GM23338 (cell line): ENCODE results near the gene MSL1. TPM values are rescaled to one million over a fixed set of nuclear protein-coding genes. Genes with fewer than 3 reads are reported as not detected.

ENCODE experiments used
- NANOG ChIP-seq: IDR thresholded peaks from 2 replicates; pipeline ENCODE4 v1.6.1; 2016; ENCODE audit warnings: antibody characterized with exemption, borderline replicate concordance
- POLR2AphosphoS5 ChIP-seq: IDR thresholded peaks from 2 replicates; pipeline ENCODE4 v1.6.1; 2016; ENCODE audit warnings: antibody characterized with exemption, low read depth
- ZNF114 ChIP-seq: fragments of 250-450 bp; sonication (Bioruptor Pico); IDR thresholded peaks from 2 replicates; pipeline ENCODE4 v1.5.0; 2020; ENCODE audit warnings: mild to moderate bottlenecking, moderate library complexity
- polyA plus RNA-seq: library from polyadenylated mRNA; unstranded; fragments of >200 nt; fragmentation: Nextera tagmentation; extraction: Ambion mirVana; gene quantifications from 2 replicates; pipeline ENCODE4 v1.2.1, GENCODE V29; 2016
- total RNA-seq: library from RNA; depleted of rRNA; stranded (reverse); fragments of >200 nt; shearing (Covaris generic); gene quantifications from 2 replicates; pipeline ENCODE4 v1.2.3, GENCODE V29; 2014
- TF ChIP-seq, protein P1 (sequence below): fragments of 250-450 bp; sonication (Bioruptor Pico); IDR thresholded peaks from 2 replicates; pipeline ENCODE4 v1.5.0; 2020; ENCODE audit warnings: mild to moderate bottlenecking, moderate library complexity
- TF ChIP-seq, protein P2 (sequence below): IDR thresholded peaks from 2 replicates; pipeline ENCODE4 v1.6.1; 2016; ENCODE audit warnings: antibody characterized with exemption
- TF ChIP-seq, protein P3 (sequence below): IDR thresholded peaks from one replicate; pipeline ENCODE4 v1.6.1; 2018; ENCODE audit warnings: antibody characterized with exemption; ENCODE audit not compliant: unreplicated experiment

MSL1 gene
- total and polyA plus RNA-seq, 2 experiments from 2014 or later: 16.2 to 56.5 TPM

DNA sequence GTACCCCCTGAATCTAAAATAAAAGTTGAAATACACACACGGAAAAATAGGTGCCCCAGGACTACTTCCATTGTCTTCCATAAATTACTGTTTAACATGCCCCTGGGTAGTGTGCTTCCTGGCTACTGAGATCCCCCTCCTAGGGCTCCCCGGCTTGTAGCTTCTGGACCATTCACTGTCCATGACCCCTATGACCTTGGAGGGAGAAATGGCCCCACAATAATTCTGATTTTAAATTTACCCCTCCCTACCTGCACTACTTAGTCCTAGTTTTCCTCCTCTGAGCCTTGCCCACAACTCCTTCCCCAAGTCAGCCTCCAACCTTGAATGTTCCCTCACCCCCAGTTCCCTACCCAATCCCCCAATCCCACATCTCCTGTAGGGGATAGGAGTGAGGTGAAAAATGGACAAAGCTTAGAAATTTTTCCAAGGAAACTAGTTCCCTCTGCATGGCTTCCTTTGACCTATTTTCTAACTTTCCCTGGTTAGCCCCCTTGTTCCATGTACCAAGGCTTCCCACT lies 9.5 kb upstream of the MSL1 start (continued):
- TF ChIP-seq, protein P1, sequence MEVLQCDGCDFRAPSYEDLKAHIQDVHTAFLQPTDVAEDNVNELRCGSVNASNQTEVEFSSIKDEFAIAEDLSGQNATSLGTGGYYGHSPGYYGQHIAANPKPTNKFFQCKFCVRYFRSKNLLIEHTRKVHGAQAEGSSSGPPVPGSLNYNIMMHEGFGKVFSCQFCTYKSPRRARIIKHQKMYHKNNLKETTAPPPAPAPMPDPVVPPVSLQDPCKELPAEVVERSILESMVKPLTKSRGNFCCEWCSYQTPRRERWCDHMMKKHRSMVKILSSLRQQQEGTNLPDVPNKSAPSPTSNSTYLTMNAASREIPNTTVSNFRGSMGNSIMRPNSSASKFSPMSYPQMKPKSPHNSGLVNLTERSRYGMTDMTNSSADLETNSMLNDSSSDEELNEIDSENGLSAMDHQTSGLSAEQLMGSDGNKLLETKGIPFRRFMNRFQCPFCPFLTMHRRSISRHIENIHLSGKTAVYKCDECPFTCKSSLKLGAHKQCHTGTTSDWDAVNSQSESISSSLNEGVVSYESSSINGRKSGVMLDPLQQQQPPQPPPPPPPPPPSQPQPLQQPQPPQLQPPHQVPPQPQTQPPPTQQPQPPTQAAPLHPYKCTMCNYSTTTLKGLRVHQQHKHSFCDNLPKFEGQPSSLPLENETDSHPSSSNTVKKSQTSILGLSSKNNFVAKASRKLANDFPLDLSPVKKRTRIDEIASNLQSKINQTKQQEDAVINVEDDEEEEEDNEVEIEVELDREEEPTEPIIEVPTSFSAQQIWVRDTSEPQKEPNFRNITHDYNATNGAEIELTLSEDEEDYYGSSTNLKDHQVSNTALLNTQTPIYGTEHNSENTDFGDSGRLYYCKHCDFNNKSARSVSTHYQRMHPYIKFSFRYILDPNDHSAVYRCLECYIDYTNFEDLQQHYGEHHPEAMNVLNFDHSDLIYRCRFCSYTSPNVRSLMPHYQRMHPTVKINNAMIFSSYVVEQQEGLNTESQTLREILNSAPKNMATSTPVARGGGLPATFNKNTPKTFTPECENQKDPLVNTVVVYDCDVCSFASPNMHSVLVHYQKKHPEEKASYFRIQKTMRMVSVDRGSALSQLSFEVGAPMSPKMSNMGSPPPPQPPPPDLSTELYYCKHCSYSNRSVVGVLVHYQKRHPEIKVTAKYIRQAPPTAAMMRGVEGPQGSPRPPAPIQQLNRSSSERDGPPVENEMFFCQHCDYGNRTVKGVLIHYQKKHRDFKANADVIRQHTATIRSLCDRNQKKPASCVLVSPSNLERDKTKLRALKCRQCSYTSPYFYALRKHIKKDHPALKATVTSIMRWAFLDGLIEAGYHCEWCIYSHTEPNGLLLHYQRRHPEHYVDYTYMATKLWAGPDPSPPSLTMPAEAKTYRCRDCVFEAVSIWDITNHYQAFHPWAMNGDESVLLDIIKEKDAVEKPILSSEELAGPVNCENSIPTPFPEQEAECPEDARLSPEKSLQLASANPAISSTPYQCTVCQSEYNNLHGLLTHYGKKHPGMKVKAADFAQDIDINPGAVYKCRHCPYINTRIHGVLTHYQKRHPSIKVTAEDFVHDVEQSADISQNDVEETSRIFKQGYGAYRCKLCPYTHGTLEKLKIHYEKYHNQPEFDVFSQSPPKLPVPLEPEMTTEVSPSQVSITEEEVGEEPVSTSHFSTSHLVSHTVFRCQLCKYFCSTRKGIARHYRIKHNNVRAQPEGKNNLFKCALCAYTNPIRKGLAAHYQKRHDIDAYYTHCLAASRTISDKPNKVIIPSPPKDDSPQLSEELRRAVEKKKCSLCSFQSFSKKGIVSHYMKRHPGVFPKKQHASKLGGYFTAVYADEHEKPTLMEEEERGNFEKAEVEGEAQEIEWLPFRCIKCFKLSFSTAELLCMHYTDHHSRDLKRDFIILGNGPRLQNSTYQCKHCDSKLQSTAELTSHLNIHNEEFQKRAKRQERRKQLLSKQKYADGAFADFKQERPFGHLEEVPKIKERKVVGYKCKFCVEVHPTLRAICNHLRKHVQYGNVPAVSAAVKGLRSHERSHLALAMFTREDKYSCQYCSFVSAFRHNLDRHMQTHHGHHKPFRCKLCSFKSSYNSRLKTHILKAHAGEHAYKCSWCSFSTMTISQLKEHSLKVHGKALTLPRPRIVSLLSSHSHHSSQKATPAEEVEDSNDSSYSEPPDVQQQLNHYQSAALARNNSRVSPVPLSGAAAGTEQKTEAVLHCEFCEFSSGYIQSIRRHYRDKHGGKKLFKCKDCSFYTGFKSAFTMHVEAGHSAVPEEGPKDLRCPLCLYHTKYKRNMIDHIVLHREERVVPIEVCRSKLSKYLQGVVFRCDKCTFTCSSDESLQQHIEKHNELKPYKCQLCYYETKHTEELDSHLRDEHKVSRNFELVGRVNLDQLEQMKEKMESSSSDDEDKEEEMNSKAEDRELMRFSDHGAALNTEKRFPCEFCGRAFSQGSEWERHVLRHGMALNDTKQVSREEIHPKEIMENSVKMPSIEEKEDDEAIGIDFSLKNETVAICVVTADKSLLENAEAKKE: no peak
- TF ChIP-seq, protein P2, sequence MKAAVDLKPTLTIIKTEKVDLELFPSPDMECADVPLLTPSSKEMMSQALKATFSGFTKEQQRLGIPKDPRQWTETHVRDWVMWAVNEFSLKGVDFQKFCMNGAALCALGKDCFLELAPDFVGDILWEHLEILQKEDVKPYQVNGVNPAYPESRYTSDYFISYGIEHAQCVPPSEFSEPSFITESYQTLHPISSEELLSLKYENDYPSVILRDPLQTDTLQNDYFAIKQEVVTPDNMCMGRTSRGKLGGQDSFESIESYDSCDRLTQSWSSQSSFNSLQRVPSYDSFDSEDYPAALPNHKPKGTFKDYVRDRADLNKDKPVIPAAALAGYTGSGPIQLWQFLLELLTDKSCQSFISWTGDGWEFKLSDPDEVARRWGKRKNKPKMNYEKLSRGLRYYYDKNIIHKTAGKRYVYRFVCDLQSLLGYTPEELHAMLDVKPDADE: no peak
- TF ChIP-seq ZNF114 (CRISPR knock-in tag): no peak
- TF ChIP-seq, protein P3, sequence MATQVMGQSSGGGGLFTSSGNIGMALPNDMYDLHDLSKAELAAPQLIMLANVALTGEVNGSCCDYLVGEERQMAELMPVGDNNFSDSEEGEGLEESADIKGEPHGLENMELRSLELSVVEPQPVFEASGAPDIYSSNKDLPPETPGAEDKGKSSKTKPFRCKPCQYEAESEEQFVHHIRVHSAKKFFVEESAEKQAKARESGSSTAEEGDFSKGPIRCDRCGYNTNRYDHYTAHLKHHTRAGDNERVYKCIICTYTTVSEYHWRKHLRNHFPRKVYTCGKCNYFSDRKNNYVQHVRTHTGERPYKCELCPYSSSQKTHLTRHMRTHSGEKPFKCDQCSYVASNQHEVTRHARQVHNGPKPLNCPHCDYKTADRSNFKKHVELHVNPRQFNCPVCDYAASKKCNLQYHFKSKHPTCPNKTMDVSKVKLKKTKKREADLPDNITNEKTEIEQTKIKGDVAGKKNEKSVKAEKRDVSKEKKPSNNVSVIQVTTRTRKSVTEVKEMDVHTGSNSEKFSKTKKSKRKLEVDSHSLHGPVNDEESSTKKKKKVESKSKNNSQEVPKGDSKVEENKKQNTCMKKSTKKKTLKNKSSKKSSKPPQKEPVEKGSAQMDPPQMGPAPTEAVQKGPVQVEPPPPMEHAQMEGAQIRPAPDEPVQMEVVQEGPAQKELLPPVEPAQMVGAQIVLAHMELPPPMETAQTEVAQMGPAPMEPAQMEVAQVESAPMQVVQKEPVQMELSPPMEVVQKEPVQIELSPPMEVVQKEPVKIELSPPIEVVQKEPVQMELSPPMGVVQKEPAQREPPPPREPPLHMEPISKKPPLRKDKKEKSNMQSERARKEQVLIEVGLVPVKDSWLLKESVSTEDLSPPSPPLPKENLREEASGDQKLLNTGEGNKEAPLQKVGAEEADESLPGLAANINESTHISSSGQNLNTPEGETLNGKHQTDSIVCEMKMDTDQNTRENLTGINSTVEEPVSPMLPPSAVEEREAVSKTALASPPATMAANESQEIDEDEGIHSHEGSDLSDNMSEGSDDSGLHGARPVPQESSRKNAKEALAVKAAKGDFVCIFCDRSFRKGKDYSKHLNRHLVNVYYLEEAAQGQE: no peak
- no peak for TF ChIP-seq NANOG
- no peak for TF ChIP-seq POLR2AphosphoS5
